Fibroblast of villous mesenchyme (primary cell): Measurements from ENCODE around the gene RNASE4. TPM values are rescaled to one million over a fixed set of nuclear protein-coding genes. Genes with fewer than 3 reads are reported as not detected.
A peak's percentile ranks its signal among the peaks of the same experiment; 100 is the strongest.

Source experiments
- DNase-seq: peaks from one replicate; pipeline ENCODE4 v3.0.0-alpha.2; 2010; ENCODE audit warnings: low read depth
- H3K4me3 ChIP-seq: 2 replicates; pipeline ENCODE4 v1.5.1; 2011; ENCODE audit warnings: low read depth, mild to moderate bottlenecking, low read length
- total RNA-seq: library from RNA; depleted of rRNA; stranded (reverse); fragments of >200 nt; gene quantifications from 2 replicates; pipeline ENCODE4 v1.2.3, GENCODE V29; 2012
- TF ChIP-seq, protein P1 (sequence below): IDR thresholded peaks from 2 replicates; pipeline ENCODE4 v1.5.1; 2012; ENCODE audit warnings: low read depth, mild to moderate bottlenecking, low read length; ENCODE audit not compliant: insufficient read depth

Gene RNASE4
- total RNA-seq, 1 donor: 6.9 TPM

DNA sequence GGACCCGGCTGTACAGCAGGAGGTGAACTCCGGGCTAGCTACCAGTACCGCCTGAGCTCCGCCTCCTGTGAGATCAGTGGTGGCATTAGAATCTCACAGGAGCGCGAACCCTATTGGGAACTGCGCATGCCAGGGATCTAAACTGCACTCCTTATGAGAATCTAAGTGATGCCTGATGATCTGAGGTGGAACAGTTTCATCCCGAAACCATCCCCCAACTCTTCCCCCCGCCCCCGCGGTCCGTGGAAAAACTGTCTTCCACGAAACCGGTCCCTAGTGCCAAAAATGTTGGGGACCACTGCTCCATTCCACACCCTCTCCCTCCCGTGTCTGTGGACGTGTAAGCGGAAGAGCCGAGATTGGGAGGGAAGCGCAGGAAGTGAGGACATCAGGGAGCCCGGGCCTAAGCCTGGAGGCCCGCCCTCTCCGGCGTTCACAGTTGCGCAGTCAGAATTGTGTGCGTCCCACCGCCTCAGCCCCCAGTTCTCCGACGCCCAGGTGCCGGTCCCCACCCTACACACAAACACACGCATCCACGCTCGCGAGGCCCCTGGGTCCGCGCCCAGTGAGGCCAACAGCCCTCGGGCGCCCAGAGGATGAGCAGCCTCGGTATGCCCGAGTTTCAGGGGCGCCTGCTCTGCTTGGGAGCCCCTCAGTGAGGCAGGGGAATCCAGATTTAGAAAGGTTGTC, 1.8 kb upstream of the RNASE4 start:
- peak overlapping the region; percentile 78 for H3K4me3 ChIP-seq
- DNase-seq: peak; percentile 90
- TF ChIP-seq, protein P1, sequence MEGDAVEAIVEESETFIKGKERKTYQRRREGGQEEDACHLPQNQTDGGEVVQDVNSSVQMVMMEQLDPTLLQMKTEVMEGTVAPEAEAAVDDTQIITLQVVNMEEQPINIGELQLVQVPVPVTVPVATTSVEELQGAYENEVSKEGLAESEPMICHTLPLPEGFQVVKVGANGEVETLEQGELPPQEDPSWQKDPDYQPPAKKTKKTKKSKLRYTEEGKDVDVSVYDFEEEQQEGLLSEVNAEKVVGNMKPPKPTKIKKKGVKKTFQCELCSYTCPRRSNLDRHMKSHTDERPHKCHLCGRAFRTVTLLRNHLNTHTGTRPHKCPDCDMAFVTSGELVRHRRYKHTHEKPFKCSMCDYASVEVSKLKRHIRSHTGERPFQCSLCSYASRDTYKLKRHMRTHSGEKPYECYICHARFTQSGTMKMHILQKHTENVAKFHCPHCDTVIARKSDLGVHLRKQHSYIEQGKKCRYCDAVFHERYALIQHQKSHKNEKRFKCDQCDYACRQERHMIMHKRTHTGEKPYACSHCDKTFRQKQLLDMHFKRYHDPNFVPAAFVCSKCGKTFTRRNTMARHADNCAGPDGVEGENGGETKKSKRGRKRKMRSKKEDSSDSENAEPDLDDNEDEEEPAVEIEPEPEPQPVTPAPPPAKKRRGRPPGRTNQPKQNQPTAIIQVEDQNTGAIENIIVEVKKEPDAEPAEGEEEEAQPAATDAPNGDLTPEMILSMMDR: no peak

GRCh38 chr14:20683125-20683890, 1.1 kb upstream of the RNASE4 start:
- peak overlapping the region; percentile 78 for H3K4me3 ChIP-seq
- TF ChIP-seq, protein P1: no peak
- DNase-seq: peak; percentile 88

DNA sequence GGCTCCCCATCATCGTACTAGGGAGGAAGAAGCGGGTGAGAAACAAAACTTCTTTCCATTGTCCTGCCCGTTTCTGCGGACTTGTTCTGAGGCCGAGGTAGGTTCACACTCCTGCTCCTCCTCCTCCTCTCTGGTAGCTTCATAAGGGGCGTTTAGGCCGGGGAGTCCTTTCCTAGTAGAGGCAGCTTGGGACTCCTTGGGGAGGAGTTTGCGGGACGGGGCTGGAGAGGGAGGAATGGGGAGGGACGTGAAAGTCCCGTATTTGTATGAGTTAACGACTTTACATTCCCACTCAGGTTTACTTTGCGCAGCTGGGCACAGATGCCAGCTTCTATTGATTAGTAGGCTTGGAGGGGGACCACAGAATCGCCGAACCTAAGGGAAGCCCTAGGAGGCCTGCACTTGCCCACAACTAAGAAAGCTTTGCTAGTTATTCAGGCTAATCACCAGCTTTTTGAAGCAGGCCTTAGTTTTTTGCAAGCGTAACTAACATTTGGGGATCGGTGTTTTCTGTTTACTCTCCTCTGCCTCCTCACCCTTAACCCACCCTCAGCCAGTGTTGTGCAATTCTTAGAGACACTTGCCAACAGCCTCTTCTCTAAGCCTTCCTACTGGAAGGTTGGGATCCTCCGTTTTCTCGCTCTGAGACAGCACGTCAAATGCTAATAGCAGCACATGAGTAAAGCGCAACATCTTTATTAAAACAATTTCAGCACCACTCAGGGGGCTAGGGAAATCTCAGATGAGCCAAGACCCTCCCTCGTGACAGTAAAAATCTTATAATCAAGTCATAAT, 499 bp downstream of the RNASE4 start:
- TF ChIP-seq, protein P1: no peak
- peak overlapping the region; percentile 78 for H3K4me3 ChIP-seq
- DNase-seq: peak; percentile 53

DNA sequence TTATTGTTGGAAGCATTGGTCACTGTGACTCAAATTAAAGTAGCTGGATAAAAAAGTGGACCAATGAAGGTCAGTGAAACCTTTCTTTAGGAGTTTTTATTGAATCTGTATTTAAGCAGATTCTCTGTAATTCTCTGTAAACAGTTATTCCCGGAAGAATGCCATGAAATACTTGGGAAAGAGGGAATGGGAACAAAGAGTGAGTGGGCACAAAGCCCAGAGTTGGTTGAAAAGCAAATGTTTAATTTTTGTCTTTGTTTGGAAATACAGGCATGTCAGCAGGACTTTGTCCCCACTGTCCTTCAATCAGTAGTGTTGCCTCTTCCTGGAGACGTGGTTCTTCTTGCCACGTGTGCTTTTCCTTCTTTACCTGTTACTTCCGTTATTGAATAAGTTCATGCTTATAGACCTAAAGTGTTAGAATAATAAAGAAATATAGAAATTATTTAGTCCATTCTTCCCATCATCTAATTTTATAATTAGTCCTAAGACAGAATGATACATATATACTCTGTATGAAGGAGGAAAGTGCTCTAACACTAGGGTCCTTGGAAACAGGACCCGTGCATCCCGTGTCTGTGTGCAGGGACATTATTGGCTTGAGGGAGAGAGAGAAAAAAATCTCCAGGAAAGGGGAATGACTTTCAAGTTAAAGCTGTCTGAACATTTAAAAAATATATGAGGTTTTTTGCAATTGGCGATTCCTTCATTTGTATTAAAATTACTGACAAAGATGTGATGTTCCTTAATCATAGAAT, 2.2 kb downstream of the RNASE4 start:
- DNase-seq: no peak
- H3K4me3 ChIP-seq: no peak overlapping the region

DNA sequence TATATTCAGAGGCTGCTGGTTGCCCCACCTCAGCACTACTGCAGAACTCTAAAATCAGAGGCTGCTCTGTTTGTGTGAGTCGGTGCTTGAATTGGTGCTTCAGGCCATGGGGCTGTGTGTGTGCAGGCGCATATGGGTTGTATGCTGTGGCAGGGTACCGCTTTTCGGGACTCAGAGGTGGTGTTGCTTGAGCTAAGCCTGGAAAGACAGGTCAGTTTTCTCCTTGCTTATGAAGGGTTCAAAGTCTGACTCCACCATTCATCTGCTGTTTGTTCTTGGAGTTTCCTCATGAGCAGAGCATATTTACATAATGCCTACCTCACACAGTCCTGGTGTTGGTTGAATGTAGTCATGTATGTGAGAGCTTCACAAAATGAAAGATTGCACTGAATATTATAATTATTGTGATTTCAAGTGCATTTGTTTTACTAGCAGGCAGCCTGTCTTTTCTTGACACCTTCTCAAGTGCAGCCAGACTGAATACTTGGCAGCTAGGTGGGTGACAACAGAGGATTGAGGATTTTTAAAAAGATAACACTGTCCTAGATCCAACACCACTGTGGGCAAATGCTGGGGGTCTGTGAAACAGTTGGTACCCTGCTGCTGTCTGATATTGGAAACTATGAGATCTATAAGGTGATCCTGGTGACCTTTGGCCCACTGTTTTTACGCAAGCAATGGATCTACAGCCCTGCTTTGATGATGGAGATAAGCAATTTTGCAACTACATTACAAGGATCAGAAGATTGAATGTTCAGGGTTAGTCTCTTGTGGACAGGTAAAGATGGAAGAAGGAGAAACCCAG, 3.2 kb downstream of the RNASE4 start:
- TF ChIP-seq, protein P1: no peak
- DNase-seq: no peak
- H3K4me3 ChIP-seq: no peak overlapping the region

More for the DNA sequence above, 2.2 kb downstream of the RNASE4 start:
- TF ChIP-seq, protein P1: no peak
